Trophoblast cell (in vitro differentiated cells and primary cell): Measurements from ENCODE around the gene CD2AP.

Source experiments
- DNase-seq, 2 donors: peaks; one replicate each; pipeline ENCODE4 v3.0.0-alpha.2; 2016
- H2AFZ ChIP-seq: 2 replicates; pipeline ENCODE4 v1.6.1; 2013; ENCODE audit warnings: low read length, moderate library complexity, mild to moderate bottlenecking; ENCODE audit not compliant: insufficient read depth, poor library complexity
- H2AK5ac ChIP-seq: 2 replicates; pipeline ENCODE4 v1.6.1; 2013; ENCODE audit warnings: mild to moderate bottlenecking, low read length
- H2BK120ac ChIP-seq: 2 replicates; pipeline ENCODE4 v1.6.1; 2013; ENCODE audit warnings: low read length, mild to moderate bottlenecking, moderate library complexity; ENCODE audit not compliant: insufficient read depth, poor library complexity
- H2BK12ac ChIP-seq: 2 replicates; pipeline ENCODE4 v1.6.1; 2013; ENCODE audit warnings: mild to moderate bottlenecking, low read length, moderate library complexity
- H2BK5ac ChIP-seq: 2 replicates; pipeline ENCODE4 v1.6.1; 2013; ENCODE audit warnings: low read length, low read depth, moderate library complexity, mild to moderate bottlenecking; ENCODE audit not compliant: poor library complexity
- H3K14ac ChIP-seq: 2 replicates; pipeline ENCODE4 v1.6.1; 2013; ENCODE audit warnings: mild to moderate bottlenecking, low read length
- H3K18ac ChIP-seq: 2 replicates; pipeline ENCODE4 v1.6.1; 2013; ENCODE audit warnings: mild to moderate bottlenecking, low read length
- H3K23ac ChIP-seq: 2 replicates; pipeline ENCODE4 v1.6.1; 2013; ENCODE audit warnings: low read length
- H3K27ac ChIP-seq: 2 replicates; pipeline ENCODE4 v1.5.1; 2013; ENCODE audit warnings: low read depth, mild to moderate bottlenecking, inconsistent platforms, low read length, moderate library complexity
- H3K27me3 ChIP-seq: 2 replicates; pipeline ENCODE4 v1.6.1; 2013; ENCODE audit warnings: inconsistent platforms, mild to moderate bottlenecking, low read length, moderate library complexity; ENCODE audit not compliant: insufficient read depth
- H3K36me3 ChIP-seq, 2 experiments: 1 replicate in 1 of 2; 2 replicates in 1 of 2; pipeline ENCODE4 v1.6.1; 2013; ENCODE audit warnings: low read length in 2 of 2, mild to moderate bottlenecking in 2 of 2, moderate library complexity in 1 of 2; ENCODE audit not compliant: insufficient read depth in 2 of 2, control insufficient read depth in 1 of 2
- H3K4ac ChIP-seq: 2 replicates; pipeline ENCODE4 v1.6.1; 2013; ENCODE audit warnings: low read depth, mild to moderate bottlenecking, low read length, moderate library complexity
- H3K4me1 ChIP-seq, 2 experiments: 1 replicate in 1 of 2; 2 replicates in 1 of 2; pipeline ENCODE4 v1.6.1; 2013; ENCODE audit warnings: low read length in 2 of 2, mild to moderate bottlenecking in 2 of 2, moderate library complexity in 1 of 2; ENCODE audit not compliant: insufficient read depth in 2 of 2, control insufficient read depth in 1 of 2
- H3K4me2 ChIP-seq: 2 replicates; pipeline ENCODE4 v1.6.1; 2013; ENCODE audit warnings: inconsistent platforms, mild to moderate bottlenecking, low read length, moderate library complexity
- H3K4me3 ChIP-seq: 2 replicates; pipeline ENCODE4 v1.5.1; 2013; ENCODE audit warnings: mild to moderate bottlenecking, low read depth, low read length, inconsistent platforms
- H3K79me1 ChIP-seq: one replicate; pipeline ENCODE4 v1.6.1; 2013; ENCODE audit warnings: low read length
- H3K79me2 ChIP-seq: 2 replicates; pipeline ENCODE4 v1.6.1; 2013; ENCODE audit warnings: low read length, mild to moderate bottlenecking; ENCODE audit not compliant: control insufficient read depth, insufficient read depth, poor library complexity
- H3K9ac ChIP-seq: 2 replicates; pipeline ENCODE4 v1.6.1; 2013; ENCODE audit warnings: mild to moderate bottlenecking, low read length
- H3K9me3 ChIP-seq: 2 replicates; pipeline ENCODE4 v1.6.1; 2013; ENCODE audit warnings: low read depth, mild to moderate bottlenecking, control low read depth, inconsistent platforms, low read length; ENCODE audit not compliant: insufficient read depth
- H4K12ac ChIP-seq: 2 replicates; pipeline ENCODE4 v1.6.1; 2013; ENCODE audit warnings: low read depth, mild to moderate bottlenecking, low read length, moderate library complexity
- H4K8ac ChIP-seq: 2 replicates; pipeline ENCODE4 v1.6.1; 2013; ENCODE audit warnings: low read depth, mild to moderate bottlenecking, low read length, moderate library complexity
- H4K91ac ChIP-seq: one replicate; pipeline ENCODE4 v1.6.1; 2013; ENCODE audit warnings: low read depth, mild to moderate bottlenecking, low read length, moderate library complexity
- WGBS: extraction: QIAGEN DNeasy Blood & Tissue Kit; methylation state at CpG from one replicate; pipeline ENCODE4 v1.1.7; 2013; ENCODE audit warnings: missing lambda C conversion rate; ENCODE audit not compliant: insufficient read length, insufficient coverage; ENCODE audit errors: extremely low coverage; 5-methylcytosine and 5-hydroxymethylcytosine counted together

Gene CD2AP

GRCh38 chr6:47633141-47633540 lies 155.6 kb downstream of the CD2AP start:
- Histone ChIP-seq H2AFZ (no peak overlapping the region), H3K4me2 (no peak overlapping the region), H3K14ac (no peak overlapping the region), H3K4me1 (peaks cover 0 to 4% of the 10 kb centered on the region in 2 experiments), H4K12ac (no peak overlapping the region), H3K4ac (no peak overlapping the region), H4K91ac (no peak overlapping the region), H3K27ac (no peak overlapping the region), H3K36me3 (no peaks in the 10 kb centered on the region), H3K79me1 (peaks cover 2% of the 10 kb centered on the region), H2BK5ac (no peak overlapping the region), H3K4me3 (no peak overlapping the region), H3K18ac (no peak overlapping the region), H3K79me2 (no peaks in the 10 kb centered on the region), H4K8ac (no peak overlapping the region), H3K9ac (no peak overlapping the region), H3K23ac (no peak overlapping the region), H2BK12ac (no peak overlapping the region), H3K9me3 (no peaks in the 10 kb centered on the region), H2BK120ac (no peak overlapping the region), H3K27me3 (no peaks in the 10 kb centered on the region), H2AK5ac (no peak overlapping the region)
- no CpG with 5 or more reads among the region's 3 CpGs for WGBS
- no peak for DNase-seq

- Histone ChIP-seq H3K4me2 (no peak overlapping the region), H2BK5ac (no peak overlapping the region), H3K4me1 (peaks cover 0 to 4% of the 10 kb centered on the region in 2 experiments), H3K18ac (no peak overlapping the region), H3K27me3 (no peaks in the 10 kb centered on the region), H3K4me3 (no peak overlapping the region), H3K14ac (no peak overlapping the region), H2BK120ac (no peak overlapping the region), H2AK5ac (no peak overlapping the region), H3K23ac (no peak overlapping the region), H2BK12ac (no peak overlapping the region), H3K9me3 (no peaks in the 10 kb centered on the region), H3K79me1 (peaks cover 2% of the 10 kb centered on the region), H2AFZ (no peak overlapping the region), H4K91ac (no peak overlapping the region), H3K9ac (no peak overlapping the region), H3K36me3 (no peaks in the 10 kb centered on the region), H3K27ac (no peak overlapping the region), H4K12ac (no peak overlapping the region), H4K8ac (no peak overlapping the region), H3K4ac (no peak overlapping the region), H3K79me2 (no peaks in the 10 kb centered on the region)
- no CpG with 5 or more reads among the region's 5 CpGs for WGBS
- DNase-seq, result peak in 1 of 2 donors; percentile 26
Observed at GRCh38 chr6:47634210-47635047, 156.8 kb downstream of the CD2AP start.

GRCh38 chr6:47646689-47647088 lies 169.1 kb downstream of the CD2AP start:
- H3K36me3 ChIP-seq, result no peaks in the 10 kb centered on the region
- H4K8ac ChIP-seq, result no peak overlapping the region
- H3K27ac ChIP-seq, result no peak overlapping the region
- no peak overlapping the region for H2AK5ac ChIP-seq
- no peak overlapping the region for H3K4me2 ChIP-seq
- H3K27me3 ChIP-seq, result no peaks in the 10 kb centered on the region
- peaks cover 0 to 2% of the 10 kb centered on the region in 2 experiments for H3K4me1 ChIP-seq
- H2BK12ac ChIP-seq, result no peak overlapping the region
- H3K4ac ChIP-seq, result no peak overlapping the region
- DNase-seq, result peak in 1 of 2 donors; percentile 21
- H3K4me3 ChIP-seq, result no peak overlapping the region
- H3K18ac ChIP-seq, result no peak overlapping the region
- H3K9ac ChIP-seq, result no peak overlapping the region
- no peaks in the 10 kb centered on the region for H3K79me2 ChIP-seq
- H3K23ac ChIP-seq, result no peak overlapping the region
- no peak overlapping the region for H3K14ac ChIP-seq
- H2BK5ac ChIP-seq, result no peak overlapping the region
- H4K91ac ChIP-seq, result no peak overlapping the region
- no peak overlapping the region for H4K12ac ChIP-seq
- H2AFZ ChIP-seq, result no peak overlapping the region
- no peak overlapping the region for H2BK120ac ChIP-seq
- WGBS, result no CpG with 5 or more reads among the region's 4 CpGs
- no peaks in the 10 kb centered on the region for H3K79me1 ChIP-seq
- H3K9me3 ChIP-seq, result no peaks in the 10 kb centered on the region

DNA sequence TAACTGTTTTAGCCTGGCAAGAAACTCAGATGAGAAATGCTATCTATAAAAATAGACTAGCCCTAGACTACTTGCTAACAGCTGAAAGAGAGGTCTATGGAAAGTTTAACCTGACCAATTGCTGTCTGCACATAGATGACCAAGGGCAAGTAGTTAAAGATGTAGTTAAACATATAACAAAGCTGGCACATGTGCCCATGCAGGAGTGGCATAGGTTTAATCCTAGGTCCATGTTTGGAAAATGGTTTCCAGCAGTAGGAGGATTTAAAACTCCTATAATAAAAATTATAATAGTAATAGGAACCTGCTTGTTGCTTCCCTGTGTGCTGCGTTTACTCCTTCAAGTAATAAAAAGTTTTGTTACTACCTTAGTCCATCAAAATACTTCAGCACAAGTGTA lies 169.6 kb downstream of the CD2AP start:
- Histone ChIP-seq H3K4me3 (no peak overlapping the region), H2AK5ac (no peak overlapping the region), H2AFZ (no peak overlapping the region), H3K79me2 (no peaks in the 10 kb centered on the region), H2BK12ac (no peak overlapping the region), H4K12ac (no peak overlapping the region), H3K9me3 (no peaks in the 10 kb centered on the region), H2BK5ac (no peak overlapping the region), H3K23ac (no peak overlapping the region), H3K79me1 (no peaks in the 10 kb centered on the region), H4K8ac (no peak overlapping the region), H3K27ac (no peak overlapping the region), H2BK120ac (no peak overlapping the region), H3K36me3 (no peaks in the 10 kb centered on the region), H3K9ac (no peak overlapping the region), H3K4ac (no peak overlapping the region), H3K14ac (no peak overlapping the region), H3K18ac (no peak overlapping the region), H3K4me1 (peaks cover 0 to 2% of the 10 kb centered on the region in 2 experiments), H3K4me2 (no peak overlapping the region), H4K91ac (no peak overlapping the region), H3K27me3 (no peaks in the 10 kb centered on the region)
- WGBS, result no CpG with 5 or more reads among the region's 1 CpG
- no peak for DNase-seq
